Hematopoietic multipotent progenitor cell (in vitro differentiated cells): ENCODE data around the gene GRIA1. TPM values are rescaled to one million over a fixed set of nuclear protein-coding genes. Genes with fewer than 3 reads are reported as not detected.

ENCODE experiments used
- DNase-seq, 3 donors: peaks; one replicate each; pipeline ENCODE4 v3.0.0-alpha.2; 2011 to 2015; ENCODE audit warnings: low read depth in 2 of 3, low spot score in 2 of 3
- total RNA-seq: library from RNA; depleted of rRNA; stranded (reverse); fragments of >200 nt; gene quantifications from one replicate; pipeline ENCODE4 v1.2.3, GENCODE V29; 2012

GRIA1 gene
- total RNA-seq, 1 donor: not detected

GRCh38 chr5:153543959-153544470, 53.5 kb downstream of the GRIA1 start:
- DNase-seq: no peak

GRCh38 chr5:153544706-153545105, 54.2 kb downstream of the GRIA1 start:
- DNase-seq: no peak

- DNase-seq: no peak
Measured at GRCh38 chr5:153546566-153546965, 56.1 kb downstream of the GRIA1 start.

GRCh38 chr5:153551537-153552079, 61.1 kb downstream of the GRIA1 start:
- DNase-seq: peak in 2 of 3 donors; percentile 36 to 53

GRCh38 chr5:153552886-153553285, 62.4 kb downstream of the GRIA1 start:
- DNase-seq: no peak

- no peak for DNase-seq
Measured at GRCh38 chr5:153555420-153556114, 65.1 kb downstream of the GRIA1 start.

GRCh38 chr5:153558957-153559356, 68.5 kb downstream of the GRIA1 start:
- no peak for DNase-seq

GRCh38 chr5:153559926-153560325, 69.5 kb downstream of the GRIA1 start:
- DNase-seq: no peak

GRCh38 chr5:153562189-153562588, 71.7 kb downstream of the GRIA1 start:
- DNase-seq: no peak

GRCh38 chr5:153565822-153566221, 75.4 kb downstream of the GRIA1 start:
- no peak for DNase-seq

- DNase-seq: no peak
Measured at GRCh38 chr5:153569036-153569435, 78.6 kb downstream of the GRIA1 start.

- no peak for DNase-seq
Measured at GRCh38 chr5:153571162-153571561, 80.7 kb downstream of the GRIA1 start.

GRCh38 chr5:153572411-153573145, 82.1 kb downstream of the GRIA1 start:
- no peak for DNase-seq

GRCh38 chr5:153573326-153574033, 83.0 kb downstream of the GRIA1 start:
- DNase-seq: no peak

- DNase-seq: no peak
Measured at GRCh38 chr5:153584126-153584959, 93.9 kb downstream of the GRIA1 start.

- DNase-seq: no peak
Measured at GRCh38 chr5:153584960-153585359, 94.5 kb downstream of the GRIA1 start.

- DNase-seq: no peak
Measured at GRCh38 chr5:153585622-153586277, 95.3 kb downstream of the GRIA1 start.

GRCh38 chr5:153592081-153592480, 101.6 kb downstream of the GRIA1 start:
- DNase-seq: no peak

- no peak for DNase-seq
Measured at GRCh38 chr5:153594785-153595184, 104.3 kb downstream of the GRIA1 start.

GRCh38 chr5:153598099-153598498, 107.6 kb downstream of the GRIA1 start:
- no peak for DNase-seq
